Measurements from ENCODE around the gene NELFA. TPM values are rescaled to one million over a fixed set of nuclear protein-coding genes. Genes with fewer than 3 reads are reported as not detected.

The NELFA gene
- total RNA-seq, 1 experiment from 2014 or later: 55.0 TPM

- Histone ChIP-seq H3K27me3 (ENCODE audit: insufficient read depth, low read length) (no peaks in the 10 kb centered on the region), H3K23ac (ENCODE audit: insufficient read length, low read depth, low read length) (no peak overlapping the region), H3K18ac (ENCODE audit: insufficient read length, low read depth, low read length) (no peak overlapping the region), H3K9ac (ENCODE audit: extremely low read depth, insufficient read length, low read length) (no peak overlapping the region), H3K79me1 (ENCODE audit: insufficient read depth, low read depth, low read length, poor library complexity, severe bottlenecking) (no peaks in the 10 kb centered on the region), H2BK20ac (ENCODE audit: low read depth, low read length, poor library complexity, severe bottlenecking) (no peak overlapping the region), H2AK5ac (ENCODE audit: insufficient read length, low read length) (no peak overlapping the region), H3K14ac (ENCODE audit: insufficient read depth, low read length) (no peak overlapping the region), H2AFZ (ENCODE audit: low read length) (no peak overlapping the region), H4K8ac (replicated peaks; ENCODE audit: insufficient read length, low read depth, low read length) (no peak overlapping the region), H3K23me2 (ENCODE audit: insufficient read length, low read depth, low read length, poor library complexity, severe bottlenecking) (no peaks in the 10 kb centered on the region), H3K4me2 (ENCODE audit: insufficient read depth, insufficient read length, low read length) (no peak overlapping the region), H3K4ac (ENCODE audit: low read depth, low read length) (no peak overlapping the region), H4K91ac (ENCODE audit: insufficient read length, low read depth, low read length) (no peak overlapping the region), H2BK15ac (ENCODE audit: low read depth, low read length) (no peak overlapping the region), H3K56ac (ENCODE audit: insufficient read length, low read depth, low read length) (no peak overlapping the region), H3K27ac (ENCODE audit: insufficient read length, low read depth, low read length) (no peak overlapping the region), H3K4me1 (ENCODE audit: insufficient read depth, low read length) (no peaks in the 10 kb centered on the region), H2BK120ac (ENCODE audit: low read depth, low read length, poor library complexity, severe bottlenecking) (no peak overlapping the region), H4K20me1 (ENCODE audit: control insufficient read depth, insufficient read depth, insufficient read length) (no peaks in the 10 kb centered on the region), H3K9me3 (ENCODE audit: control insufficient read depth, low read depth, low read length) (no peaks in the 10 kb centered on the region), H3T11ph (ENCODE audit: low read length) (no peak overlapping the region), H2BK5ac (ENCODE audit: insufficient read length, low read length) (no peak overlapping the region), H4K5ac (ENCODE audit: insufficient read length, low read depth, low read length) (no peak overlapping the region), H3K79me2 (ENCODE audit: insufficient read depth, low read length) (no peaks in the 10 kb centered on the region), H2BK12ac (ENCODE audit: insufficient read length, low read depth, low read length) (no peak overlapping the region)
- Mint-ChIP-seq H3K27ac (no peak overlapping the region), H3K27me3 (ENCODE audit: low read depth) (no peaks in the 10 kb centered on the region), H3K9me3 (no peaks in the 10 kb centered on the region), H3K4me3 (no peak overlapping the region), H3K4me1 (no peaks in the 10 kb centered on the region), H3K36me3 (ENCODE audit: insufficient read depth in 1 of 3, low read depth in 3 of 3) (peaks cover 17 to 58% (median 45%) of the 10 kb centered on the region in 3 experiments; a peak in 6 of 7 replicates)
- TF ChIP-seq CTCF (conservative IDR thresholded peaks at IDR 0.05): no peak
- WGBS (ENCODE audit: extremely low coverage, insufficient read length, low lambda C conversion rate): no CpG with 5 or more reads among the region's 7 CpGs
- DNase-seq: no peak
Measured at GRCh38 chr4:1943928-1944327, 64.8 kb downstream of the NELFA start.

All from H9 (cell line).